Measurements from ENCODE around the gene MT1B.
A peak's percentile ranks its signal among the peaks of the same experiment; 100 is the strongest.

- TF ChIP-seq CTCF (IDR thresholded peaks at IDR 0.05) (no peak), POLR2AphosphoS5 (IDR thresholded peaks at IDR 0.05; ENCODE audit: low read depth, low read length) (peak; percentile 98), RAD21 (IDR thresholded peaks at IDR 0.05; ENCODE audit: low read length) (no peak), EZH2phosphoT487 (IDR thresholded peaks at IDR 0.05; ENCODE audit: borderline replicate concordance, low read depth) (no peak), YY1 (IDR thresholded peaks at IDR 0.05; ENCODE audit: low read depth) (no peak), GABPA (IDR thresholded peaks at IDR 0.05; ENCODE audit: low read depth) (no peak), TAF1 (IDR thresholded peaks at IDR 0.05; ENCODE audit: borderline replicate concordance, low read depth, low read length) (peak; percentile 80; the same call in 1 of the 2 replicates), EP300 (IDR thresholded peaks at IDR 0.05; ENCODE audit: borderline replicate concordance in 1 of 2, low read depth in 1 of 2, low read length in 1 of 2) (no peak; a peak in 1 of 4 replicates), PBX3 (IDR thresholded peaks at IDR 0.05) (peak; percentile 44; the same call in 1 of the 2 replicates)
- TF ChIP-seq, protein P1, sequence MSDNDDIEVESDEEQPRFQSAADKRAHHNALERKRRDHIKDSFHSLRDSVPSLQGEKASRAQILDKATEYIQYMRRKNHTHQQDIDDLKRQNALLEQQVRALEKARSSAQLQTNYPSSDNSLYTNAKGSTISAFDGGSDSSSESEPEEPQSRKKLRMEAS (IDR thresholded peaks at IDR 0.05; ENCODE audit: low read depth), result peak; percentile 87
- TF ChIP-seq, protein P2, sequence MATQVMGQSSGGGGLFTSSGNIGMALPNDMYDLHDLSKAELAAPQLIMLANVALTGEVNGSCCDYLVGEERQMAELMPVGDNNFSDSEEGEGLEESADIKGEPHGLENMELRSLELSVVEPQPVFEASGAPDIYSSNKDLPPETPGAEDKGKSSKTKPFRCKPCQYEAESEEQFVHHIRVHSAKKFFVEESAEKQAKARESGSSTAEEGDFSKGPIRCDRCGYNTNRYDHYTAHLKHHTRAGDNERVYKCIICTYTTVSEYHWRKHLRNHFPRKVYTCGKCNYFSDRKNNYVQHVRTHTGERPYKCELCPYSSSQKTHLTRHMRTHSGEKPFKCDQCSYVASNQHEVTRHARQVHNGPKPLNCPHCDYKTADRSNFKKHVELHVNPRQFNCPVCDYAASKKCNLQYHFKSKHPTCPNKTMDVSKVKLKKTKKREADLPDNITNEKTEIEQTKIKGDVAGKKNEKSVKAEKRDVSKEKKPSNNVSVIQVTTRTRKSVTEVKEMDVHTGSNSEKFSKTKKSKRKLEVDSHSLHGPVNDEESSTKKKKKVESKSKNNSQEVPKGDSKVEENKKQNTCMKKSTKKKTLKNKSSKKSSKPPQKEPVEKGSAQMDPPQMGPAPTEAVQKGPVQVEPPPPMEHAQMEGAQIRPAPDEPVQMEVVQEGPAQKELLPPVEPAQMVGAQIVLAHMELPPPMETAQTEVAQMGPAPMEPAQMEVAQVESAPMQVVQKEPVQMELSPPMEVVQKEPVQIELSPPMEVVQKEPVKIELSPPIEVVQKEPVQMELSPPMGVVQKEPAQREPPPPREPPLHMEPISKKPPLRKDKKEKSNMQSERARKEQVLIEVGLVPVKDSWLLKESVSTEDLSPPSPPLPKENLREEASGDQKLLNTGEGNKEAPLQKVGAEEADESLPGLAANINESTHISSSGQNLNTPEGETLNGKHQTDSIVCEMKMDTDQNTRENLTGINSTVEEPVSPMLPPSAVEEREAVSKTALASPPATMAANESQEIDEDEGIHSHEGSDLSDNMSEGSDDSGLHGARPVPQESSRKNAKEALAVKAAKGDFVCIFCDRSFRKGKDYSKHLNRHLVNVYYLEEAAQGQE (IDR thresholded peaks at IDR 0.05; ENCODE audit: low read depth, low read length), result peak; percentile 2; the same call in 1 of the 2 replicates
- TF ChIP-seq, protein P3, sequence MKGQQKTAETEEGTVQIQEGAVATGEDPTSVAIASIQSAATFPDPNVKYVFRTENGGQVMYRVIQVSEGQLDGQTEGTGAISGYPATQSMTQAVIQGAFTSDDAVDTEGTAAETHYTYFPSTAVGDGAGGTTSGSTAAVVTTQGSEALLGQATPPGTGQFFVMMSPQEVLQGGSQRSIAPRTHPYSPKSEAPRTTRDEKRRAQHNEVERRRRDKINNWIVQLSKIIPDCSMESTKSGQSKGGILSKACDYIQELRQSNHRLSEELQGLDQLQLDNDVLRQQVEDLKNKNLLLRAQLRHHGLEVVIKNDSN (IDR thresholded peaks at IDR 0.05; ENCODE audit: borderline replicate concordance, low read depth), result no peak
Observed at GRCh38 chr16:56608043-56608875, 43.4 kb upstream of the MT1B start, which contains the start of gene MT2A.
